Measurements from ENCODE around the gene KLRC4.
"Not testable (repeated sequence)": the region's sequence is repeated elsewhere in the genome, so short reads cannot be mapped to it uniquely, and the experiment has no call there.

GRCh38 chr12:10424260-10424899, 14.8 kb upstream of the KLRC4 start:
- TF ChIP-seq CTCF (IDR thresholded peaks at IDR 0.05; ENCODE audit: borderline replicate concordance, extremely low read depth, low read length, poor library complexity, severe bottlenecking); EZH2 (IDR thresholded peaks at IDR 0.05; ENCODE audit: borderline replicate concordance, low read depth, low read length, severe bottlenecking): not testable (repeated sequence)

All from DND-41 (cell line).